ENCODE results near the gene C1QTNF9. TPM values are rescaled to one million over a fixed set of nuclear protein-coding genes. Genes with fewer than 3 reads are reported as not detected.

The C1QTNF9 gene, protein sequence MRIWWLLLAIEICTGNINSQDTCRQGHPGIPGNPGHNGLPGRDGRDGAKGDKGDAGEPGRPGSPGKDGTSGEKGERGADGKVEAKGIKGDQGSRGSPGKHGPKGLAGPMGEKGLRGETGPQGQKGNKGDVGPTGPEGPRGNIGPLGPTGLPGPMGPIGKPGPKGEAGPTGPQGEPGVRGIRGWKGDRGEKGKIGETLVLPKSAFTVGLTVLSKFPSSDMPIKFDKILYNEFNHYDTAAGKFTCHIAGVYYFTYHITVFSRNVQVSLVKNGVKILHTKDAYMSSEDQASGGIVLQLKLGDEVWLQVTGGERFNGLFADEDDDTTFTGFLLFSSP
- total RNA-seq (2014; rRNA removed; shearing (Covaris generic)): not detected in 2 replicates

DNA sequence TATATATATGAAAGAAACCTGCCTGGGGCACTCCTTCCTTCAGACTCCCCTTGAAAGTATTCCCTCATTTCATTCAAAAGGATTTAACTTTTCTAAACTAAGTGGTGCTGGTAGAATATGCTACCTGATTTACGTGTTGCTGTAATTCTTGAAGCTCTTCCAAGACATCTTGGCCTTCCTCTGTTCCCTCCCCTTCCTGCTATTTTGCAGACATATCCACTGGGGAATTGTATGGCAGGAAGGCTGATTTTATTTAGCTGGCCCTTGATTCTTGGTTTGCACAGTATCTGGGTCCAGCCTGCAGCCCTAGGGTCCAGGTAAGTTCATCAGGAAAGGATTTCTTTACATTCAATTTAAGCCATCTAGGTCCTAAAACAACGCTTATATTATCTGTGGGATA, at the start of gene C1QTNF9:
Gene C1QTNF9, plus strand, starts transcription at position 281 of the 400 bp plus-strand sequence. CDS start 6,424 bp downstream, outside the sequence.

Other genes starting within 250 kb of the C1QTNF9 start
- 26.7 and 37.5 TPM in 2 replicates for gene SPATA13, start 148.9 kb upstream of the C1QTNF9 start, total RNA-seq (2014; rRNA removed; shearing (Covaris generic))
- 37.9 and 43.0 TPM in 2 replicates for gene PARP4, start 203.2 kb downstream of the C1QTNF9 start, total RNA-seq (2014; rRNA removed; shearing (Covaris generic))